ENCODE measurements around the gene IKZF3.
"Not testable (repeated sequence)": the region's sequence is repeated elsewhere in the genome, so short reads cannot be mapped to it uniquely, and the experiment has no call there.

IKZF3 gene

DNA sequence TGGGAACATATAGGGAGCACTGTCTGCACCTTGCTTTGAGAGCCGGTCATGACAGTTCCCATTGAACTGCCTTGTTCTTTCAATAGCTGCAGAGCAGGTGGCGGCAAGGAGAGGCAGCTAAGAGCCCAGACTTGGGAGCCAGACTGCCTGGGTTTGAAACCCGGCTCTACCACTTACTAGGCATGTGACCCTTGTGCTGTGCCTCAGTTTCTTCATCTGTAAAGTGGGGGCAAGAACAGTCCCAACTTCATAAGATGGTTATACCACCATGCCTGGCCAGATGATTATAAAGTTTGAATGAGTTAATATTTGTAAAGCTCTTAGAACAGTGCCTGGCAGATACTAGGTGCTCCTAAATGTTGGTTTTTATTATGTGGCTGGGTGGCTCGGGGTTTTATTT, 149.9 kb downstream of the IKZF3 start:
- DNase-seq = no peak

DNA sequence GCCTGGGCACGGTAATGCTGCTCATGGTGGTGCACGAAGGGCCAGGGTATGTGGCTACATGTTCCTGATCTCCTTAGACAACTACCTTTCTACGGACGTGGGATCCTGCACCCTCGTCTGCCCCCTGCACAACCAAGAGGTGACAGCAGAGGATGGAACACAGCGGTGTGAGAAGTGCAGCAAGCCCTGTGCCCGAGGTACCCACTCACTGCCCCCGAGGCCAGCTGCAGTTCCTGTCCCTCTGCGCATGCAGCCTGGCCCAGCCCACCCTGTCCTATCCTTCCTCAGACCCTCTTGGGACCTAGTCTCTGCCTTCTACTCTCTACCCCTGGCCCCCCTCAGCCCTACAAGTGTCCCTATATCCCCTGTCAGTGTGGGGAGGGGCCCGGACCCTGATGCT, 152.3 kb downstream of the IKZF3 start:
- no peak for DNase-seq

DNA sequence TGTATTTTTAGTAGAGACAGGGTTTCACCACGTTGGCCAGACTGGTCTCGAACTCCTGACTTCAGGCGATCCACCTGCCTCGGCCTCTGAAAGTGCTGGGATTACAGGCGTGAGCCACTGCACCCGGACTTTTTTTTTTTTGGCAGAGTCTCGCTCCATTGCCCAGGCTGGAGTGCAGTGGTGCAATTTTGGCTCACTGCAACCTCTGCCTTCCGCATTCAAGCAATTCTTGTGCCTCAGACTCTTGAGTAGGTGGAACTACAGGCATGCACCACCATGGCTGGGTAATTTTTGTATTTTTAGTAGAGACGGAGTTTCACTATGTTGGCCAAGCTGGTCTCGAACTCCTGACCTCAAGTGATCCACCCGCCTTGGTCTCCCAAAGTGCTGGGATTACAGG, 153.0 kb downstream of the IKZF3 start:
- DNase-seq = not testable (repeated sequence)

DNA sequence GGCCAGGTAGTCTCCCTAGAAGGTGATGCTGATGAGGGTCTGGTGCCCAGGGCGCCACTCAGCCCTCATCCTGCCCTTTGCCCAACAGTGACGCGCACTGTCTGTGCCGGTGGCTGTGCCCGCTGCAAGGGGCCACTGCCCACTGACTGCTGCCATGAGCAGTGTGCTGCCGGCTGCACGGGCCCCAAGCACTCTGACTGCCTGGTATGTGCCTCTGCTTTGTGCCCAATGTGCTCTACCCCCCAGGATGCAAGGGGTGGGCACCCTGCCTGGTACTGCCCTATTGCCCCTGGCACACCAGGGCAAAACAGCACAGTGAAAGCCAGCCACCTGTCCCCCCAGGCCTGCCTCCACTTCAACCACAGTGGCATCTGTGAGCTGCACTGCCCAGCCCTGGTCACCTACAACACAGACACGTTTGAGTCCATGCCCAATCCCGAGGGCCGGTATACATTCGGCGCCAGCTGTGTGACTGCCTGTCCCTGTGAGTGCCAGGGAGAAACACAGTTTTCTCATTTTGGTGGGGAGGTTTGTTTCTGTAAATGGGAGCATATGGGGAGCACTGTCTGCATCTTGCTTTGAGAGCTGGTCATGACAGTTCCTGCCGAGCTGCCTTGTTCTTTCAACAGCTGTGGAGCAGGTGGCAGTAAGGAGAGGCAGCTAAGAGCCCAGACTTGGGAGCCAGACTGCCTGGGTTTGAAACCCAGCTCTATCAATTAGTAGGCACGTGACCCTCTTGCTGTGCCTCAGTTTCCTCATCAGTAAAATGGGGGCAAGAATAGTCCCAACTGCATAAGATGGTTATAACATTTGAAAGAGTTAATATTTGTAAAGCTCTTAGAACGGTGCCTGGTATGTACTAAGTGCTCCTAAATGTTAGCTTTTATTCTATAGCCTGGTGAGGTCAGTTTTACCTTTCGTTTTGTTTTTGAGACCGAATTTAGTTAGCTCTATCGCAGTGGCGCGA, 153.8 kb downstream of the IKZF3 start:
- no peak for DNase-seq

DNA sequence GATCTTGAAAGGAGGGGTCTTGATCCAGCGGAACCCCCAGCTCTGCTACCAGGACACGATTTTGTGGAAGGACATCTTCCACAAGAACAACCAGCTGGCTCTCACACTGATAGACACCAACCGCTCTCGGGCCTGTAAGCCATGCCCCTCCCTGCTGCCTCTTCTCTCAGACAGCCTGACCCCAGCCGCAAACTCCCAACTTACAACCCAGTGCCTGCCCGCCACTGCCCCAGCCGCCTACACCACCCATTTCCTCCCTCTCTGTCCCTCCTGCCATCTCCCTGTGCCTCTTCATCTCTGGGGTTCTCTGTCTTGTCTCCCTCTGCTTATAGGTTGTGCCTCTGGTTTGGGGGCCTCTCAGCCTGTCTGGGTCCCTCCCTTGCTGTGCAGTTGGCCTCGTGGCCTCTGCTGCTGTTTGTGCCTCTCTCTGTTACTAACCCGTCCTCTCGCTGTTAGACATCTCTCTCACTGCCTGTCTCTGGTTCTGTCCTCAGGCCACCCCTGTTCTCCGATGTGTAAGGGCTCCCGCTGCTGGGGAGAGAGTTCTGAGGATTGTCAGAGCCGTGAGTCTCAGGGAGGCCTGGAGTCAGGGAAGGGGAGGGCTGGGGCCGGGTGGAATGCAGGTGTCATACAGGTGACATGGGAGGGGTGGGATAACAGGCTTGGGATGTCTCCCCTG, 154.7 kb downstream of the IKZF3 start:
- no peak for DNase-seq
